Loucy (cell line): Measurements from ENCODE around the gene TRPV6.

ENCODE experiments used
- EZH2phosphoT487 ChIP-seq: fragments of 200-600 bp; IDR thresholded peaks from 2 replicates; pipeline ENCODE4 v1.6.1; 2018; ENCODE audit warnings: antibody characterized with exemption, mild to moderate bottlenecking, moderate library complexity, borderline replicate concordance
- TF ChIP-seq, protein P1 (sequence below): fragments of 200-600 bp; sonication (generic); conservative IDR thresholded peaks from 2 replicates; pipeline ENCODE4 v1.5.1; 2014; ENCODE audit warnings: mild to moderate bottlenecking, antibody characterized with exemption, low read length

DNA sequence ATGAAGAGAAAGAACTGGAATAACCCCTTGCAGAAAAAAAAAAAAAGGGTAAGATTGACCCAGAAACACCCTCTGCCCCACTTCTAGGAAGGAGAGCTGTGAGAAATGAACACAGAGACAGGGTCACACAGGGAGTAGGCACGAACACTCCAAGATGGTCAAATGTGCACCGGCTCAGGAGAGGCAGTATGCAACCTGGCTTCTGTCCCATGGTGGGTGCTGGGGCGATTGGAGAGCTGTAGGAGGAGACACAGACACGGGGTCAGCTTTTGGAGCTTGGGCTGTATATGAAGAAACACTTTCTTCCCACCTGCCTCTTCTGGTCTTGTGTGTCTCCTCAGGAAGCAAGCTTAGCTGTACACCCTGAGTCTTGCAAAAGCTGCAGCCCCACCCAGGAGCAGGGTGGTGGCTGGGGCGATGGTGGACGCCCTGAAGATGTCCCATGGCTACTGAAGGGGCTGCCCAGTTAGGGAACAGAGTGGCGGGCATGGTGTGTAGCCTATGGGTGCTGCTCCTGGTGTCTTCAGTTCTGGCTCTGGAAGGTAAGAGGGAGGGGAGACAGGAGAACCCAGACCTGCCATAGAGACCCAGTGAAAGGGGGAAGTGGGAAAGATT, 22.7 kb downstream of the TRPV6 start:
- TF ChIP-seq, protein P1, sequence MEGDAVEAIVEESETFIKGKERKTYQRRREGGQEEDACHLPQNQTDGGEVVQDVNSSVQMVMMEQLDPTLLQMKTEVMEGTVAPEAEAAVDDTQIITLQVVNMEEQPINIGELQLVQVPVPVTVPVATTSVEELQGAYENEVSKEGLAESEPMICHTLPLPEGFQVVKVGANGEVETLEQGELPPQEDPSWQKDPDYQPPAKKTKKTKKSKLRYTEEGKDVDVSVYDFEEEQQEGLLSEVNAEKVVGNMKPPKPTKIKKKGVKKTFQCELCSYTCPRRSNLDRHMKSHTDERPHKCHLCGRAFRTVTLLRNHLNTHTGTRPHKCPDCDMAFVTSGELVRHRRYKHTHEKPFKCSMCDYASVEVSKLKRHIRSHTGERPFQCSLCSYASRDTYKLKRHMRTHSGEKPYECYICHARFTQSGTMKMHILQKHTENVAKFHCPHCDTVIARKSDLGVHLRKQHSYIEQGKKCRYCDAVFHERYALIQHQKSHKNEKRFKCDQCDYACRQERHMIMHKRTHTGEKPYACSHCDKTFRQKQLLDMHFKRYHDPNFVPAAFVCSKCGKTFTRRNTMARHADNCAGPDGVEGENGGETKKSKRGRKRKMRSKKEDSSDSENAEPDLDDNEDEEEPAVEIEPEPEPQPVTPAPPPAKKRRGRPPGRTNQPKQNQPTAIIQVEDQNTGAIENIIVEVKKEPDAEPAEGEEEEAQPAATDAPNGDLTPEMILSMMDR: no peak
- no peak for TF ChIP-seq EZH2phosphoT487
